GDM1 (cell line): ENCODE data around the gene FRAS1.
"Not testable (repeated sequence)": the region's sequence is repeated elsewhere in the genome, so short reads cannot be mapped to it uniquely, and the experiment has no call there.

Experiments used
- DNase-seq: peaks from one replicate; lab custom pipeline; 2025; lab: John Stamatoyannopoulos, UW

The FRAS1 gene

GRCh38 chr4:78325271-78326157 lies 268.4 kb downstream of the FRAS1 start:
- DNase-seq = no peak

DNA sequence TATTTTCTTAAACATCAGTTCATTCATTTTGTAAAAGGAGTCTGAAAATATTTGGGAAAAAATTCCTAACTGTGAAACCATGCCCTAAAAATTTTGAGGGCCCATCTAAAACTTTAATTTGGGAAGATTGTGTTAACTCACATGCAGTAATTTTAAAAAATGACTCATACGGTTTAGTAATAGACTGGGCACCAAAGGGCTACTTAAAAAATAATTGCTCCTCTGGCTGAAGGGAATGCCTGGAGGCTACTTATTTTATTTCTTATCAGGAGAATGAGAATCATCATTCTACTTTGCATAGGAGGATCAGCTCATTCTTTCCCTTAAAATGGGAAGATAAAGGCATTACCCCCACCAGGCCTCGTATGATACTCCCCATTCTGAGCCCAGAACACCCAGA lies 271.5 kb downstream of the FRAS1 start:
- DNase-seq = not testable (repeated sequence)

DNA sequence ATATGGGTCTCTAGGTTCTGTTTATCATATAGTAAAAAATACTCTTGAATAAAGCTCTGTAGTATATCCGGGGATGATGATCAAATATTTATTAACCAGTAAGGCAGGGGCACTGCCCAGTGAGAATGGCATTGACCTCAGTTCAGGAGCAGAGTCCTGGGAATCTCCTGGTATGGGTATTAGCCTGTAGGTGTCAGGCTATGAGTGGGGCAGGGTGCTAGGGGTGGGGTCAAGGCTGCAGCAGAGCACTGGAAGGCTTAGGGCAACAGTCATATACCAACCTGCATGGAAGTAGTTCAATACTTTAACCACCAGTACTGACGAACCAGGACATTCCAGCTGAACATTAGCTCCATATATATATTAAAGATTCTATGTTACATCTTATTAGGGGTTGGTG lies 274.1 kb downstream of the FRAS1 start:
- no peak for DNase-seq

DNA sequence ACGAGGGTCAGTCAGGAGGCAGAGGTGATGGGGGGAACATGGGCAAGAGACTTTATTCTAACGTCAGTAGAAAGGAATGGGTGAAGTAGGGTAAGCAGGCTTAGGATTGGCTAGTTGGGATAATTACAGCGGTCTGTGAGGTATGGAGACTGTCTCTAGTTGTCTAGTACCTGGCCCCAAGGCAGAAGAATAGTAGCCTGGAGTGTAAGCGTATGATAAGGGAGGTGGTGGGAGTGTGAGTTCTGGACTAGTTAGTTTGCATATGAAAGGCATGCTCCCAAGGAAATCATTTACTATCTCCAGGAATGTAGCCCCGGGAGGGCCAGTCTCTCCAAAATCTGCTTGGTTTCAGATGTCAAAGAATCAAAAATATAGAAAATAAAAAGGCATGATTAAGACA lies 274.8 kb downstream of the FRAS1 start:
- no peak for DNase-seq

DNA sequence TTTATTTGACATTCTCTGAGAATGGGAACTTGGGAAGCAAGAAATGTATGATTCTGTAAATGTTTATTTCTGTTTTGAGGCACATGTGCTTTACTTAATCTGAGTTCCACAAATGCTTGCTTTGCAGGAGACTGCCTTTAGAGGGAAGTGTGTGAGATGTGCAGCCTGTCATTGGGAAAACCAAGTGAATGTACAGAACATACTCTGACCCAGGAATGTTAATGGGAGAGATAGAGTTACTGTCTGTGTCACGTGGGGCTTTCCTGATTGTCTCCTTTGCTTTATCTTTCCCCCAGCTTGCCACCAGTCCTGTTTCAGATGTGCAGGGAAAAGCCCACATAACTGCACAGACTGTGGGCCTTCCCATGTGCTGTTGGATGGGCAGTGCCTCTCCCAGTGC lies 275.9 kb downstream of the FRAS1 start:
- no peak for DNase-seq

- no peak for DNase-seq
Measured at GRCh38 chr4:78336093-78336943, 279.2 kb downstream of the FRAS1 start.

GRCh38 chr4:78337244-78338020 lies 280.3 kb downstream of the FRAS1 start:
- no peak for DNase-seq

GRCh38 chr4:78342125-78342524 lies 285.0 kb downstream of the FRAS1 start:
- DNase-seq = no peak

GRCh38 chr4:78343682-78344081 lies 286.6 kb downstream of the FRAS1 start:
- DNase-seq = no peak

DNA sequence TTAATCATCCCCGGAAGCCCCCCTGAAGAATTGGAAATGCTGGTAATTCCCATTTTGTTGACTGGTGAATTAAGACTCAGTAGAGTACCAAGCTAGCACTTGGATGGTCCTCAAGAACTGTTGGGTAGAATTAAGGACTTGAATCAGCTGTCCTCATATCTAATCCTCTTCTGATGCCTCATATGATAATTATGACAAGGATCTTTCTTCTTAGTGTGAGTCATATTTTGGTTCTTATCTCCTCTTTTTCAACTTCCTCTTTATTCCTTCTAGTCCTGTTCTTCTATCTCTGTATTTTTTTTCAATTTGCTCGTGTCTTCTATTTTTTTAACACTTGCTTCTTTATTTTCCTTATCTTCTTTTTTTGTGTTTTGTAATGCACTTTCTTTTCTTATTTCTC lies 288.1 kb downstream of the FRAS1 start:
- no peak for DNase-seq

GRCh38 chr4:78346222-78346621 lies 289.1 kb downstream of the FRAS1 start:
- no peak for DNase-seq

DNA sequence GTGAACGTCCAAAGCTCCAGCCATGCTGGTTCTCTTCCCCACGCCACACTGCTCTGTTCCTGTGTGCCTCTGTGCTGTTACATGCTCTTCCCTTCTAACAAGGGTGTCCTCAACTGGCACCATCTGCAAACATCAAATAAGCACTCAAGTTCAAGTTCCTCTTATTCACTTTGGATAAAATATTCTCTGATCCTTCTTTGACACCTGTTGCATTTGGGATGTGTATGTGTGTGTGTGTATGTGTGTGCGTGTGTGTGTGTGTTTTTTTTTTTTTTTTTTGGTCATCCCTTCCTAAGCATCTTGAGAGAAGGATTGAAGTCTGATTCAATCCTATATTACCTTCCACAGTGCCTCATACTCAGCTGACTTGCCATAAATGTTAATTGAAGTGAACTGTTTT lies 290.4 kb downstream of the FRAS1 start:
- no peak for DNase-seq

DNA sequence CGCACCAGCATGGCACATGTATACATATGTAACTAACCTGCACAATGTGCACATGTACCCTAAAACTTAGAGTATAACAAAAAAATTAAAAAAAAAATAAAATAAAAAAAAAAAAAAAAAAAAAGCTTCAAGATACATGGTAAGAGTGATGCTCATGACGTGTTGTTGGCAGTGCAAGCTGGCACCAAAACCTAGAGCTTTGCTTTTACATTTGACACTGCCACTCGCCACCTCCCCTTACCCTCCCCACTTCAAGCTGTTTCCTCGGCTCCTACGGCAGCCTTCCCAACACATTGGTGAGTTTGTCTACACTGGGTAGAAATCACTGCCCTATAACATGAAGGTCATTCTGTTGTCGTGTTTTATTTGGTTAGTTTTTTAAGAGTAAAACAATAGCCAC lies 296.8 kb downstream of the FRAS1 start:
- no peak for DNase-seq

- no peak for DNase-seq
Measured at GRCh38 chr4:78354782-78355181, 297.7 kb downstream of the FRAS1 start.

- DNase-seq = no peak
Measured at GRCh38 chr4:78355306-78355705, 298.2 kb downstream of the FRAS1 start.

DNA sequence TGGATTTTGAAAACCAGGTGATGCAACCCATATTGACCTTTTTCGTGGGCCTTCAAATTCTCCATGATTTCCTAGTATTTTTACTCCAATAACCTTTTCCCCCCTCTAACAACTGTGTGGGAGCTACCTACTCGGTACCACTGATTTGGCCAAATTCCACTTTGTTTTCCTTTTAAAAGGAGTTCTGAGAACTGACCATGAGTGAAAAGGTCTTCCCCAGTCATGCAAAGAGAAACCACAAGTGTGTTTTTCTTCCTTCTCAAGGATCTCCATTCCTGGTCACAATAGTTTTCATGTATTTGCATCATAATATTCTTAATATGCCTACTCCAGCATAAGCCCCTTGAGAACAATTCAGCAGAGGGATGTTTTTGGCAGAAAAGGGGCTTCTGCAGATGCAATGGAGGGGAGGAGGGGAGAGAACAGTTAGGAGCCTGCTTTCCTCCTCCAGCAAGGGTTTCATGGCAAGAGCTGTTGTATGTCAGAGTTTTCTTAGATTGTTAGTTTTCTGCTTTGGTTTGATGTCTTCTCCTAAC lies 299.2 kb downstream of the FRAS1 start:
- no peak for DNase-seq

GRCh38 chr4:78357122-78357521 lies 300.0 kb downstream of the FRAS1 start:
- DNase-seq = no peak

- no peak for DNase-seq
Measured at GRCh38 chr4:78360466-78360865, 303.3 kb downstream of the FRAS1 start.

DNA sequence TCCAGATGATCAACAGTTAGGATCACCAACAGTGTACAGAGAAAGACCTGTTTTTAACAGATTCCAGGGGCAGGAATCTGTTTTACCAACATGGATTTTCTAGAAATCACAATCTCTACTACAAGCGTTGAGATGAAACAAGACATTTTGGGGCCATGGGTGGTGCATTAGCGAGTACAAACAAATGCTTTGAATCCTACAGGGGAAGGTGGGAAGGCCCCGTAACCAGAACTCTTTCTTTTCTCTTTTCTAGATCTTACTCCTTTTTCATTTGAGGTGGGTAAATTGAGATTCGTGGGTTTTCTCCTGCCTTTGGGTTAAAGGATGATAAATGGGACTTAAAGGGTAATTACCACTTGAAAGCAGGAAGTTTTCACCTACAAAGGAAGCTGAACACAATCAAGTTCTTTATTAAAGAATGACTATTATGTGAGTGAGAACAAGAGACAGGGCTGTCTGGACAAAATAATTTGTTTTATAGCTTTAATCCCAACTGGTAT lies 304.5 kb downstream of the FRAS1 start:
- DNase-seq = no peak

DNA sequence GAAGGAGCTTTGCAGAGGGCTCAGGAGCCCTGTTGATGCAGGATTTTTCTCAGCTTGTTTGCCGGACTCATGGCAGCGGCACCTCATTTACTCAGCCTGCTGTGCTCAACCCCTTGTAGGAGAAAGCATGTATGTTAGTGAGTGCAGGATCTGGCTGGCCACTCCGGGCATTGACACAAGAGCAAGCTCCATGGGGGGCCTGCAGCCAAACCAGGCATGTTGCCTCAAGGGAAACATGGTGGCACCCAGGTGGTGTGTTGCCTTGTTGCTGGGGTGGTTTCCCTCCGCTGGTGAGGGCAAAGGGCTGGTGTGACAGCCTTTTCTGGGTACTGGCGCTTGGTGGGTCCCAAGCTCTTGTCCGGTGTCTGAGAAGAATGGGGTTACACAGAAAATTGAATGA lies 305.2 kb downstream of the FRAS1 start:
- DNase-seq = no peak

- no peak for DNase-seq
Measured at GRCh38 chr4:78363031-78363570, 306.0 kb downstream of the FRAS1 start.

DNA sequence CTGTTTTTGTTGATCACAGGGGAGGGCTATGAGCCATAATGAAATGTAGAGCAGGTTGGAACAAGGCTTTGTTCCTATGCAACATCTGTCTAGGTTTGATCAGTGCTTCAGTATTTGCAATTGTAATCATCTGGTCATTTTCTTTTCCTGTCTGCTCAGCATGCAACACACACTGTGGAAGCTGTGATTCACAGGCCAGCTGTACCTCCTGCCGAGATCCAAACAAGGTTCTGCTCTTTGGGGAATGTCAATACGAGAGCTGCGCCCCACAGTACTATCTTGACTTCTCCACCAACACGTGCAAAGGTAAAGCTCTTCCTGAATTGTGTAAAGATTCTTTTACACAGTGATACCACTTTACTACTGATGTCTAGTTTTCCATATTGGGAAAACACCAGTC lies 312.6 kb downstream of the FRAS1 start:
- no peak for DNase-seq
